ENCODE results near the gene OOSP3. TPM values are rescaled to one million over a fixed set of nuclear protein-coding genes. Genes with fewer than 3 reads are reported as not detected.

The OOSP3 gene
- not detected for polyA plus RNA-seq (2012; ENCODE audit: insufficient read length, low read depth)

DNA sequence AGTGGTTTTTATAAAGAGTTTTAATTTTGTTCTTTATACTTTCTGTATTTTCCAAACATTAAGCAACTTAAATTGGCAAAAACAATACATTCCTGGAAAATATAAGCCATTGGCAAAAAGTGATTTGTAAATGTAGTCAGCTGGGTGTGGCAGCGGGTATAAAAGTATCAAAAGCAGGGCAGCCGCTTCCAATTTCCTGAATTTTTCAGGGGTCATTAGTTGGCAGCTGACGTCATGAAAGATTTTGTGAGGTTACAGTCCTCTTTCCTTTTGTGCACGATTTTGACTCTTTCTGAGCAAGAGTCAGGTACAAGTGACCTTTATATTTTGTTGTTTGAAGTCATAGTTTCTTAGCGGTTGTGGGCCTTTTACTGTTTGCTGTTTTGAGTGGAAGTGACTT, at the start of gene OOSP3:
Gene OOSP3, plus strand, starts transcription at position 208 of the 400 bp plus-strand sequence. Its CDS starts 27 bp downstream, at position 235.
- TF ChIP-seq FOXP2 (optimal IDR thresholded peaks at IDR 0.05; ENCODE audit: borderline replicate concordance, extremely low read depth, extremely low read length, insufficient read depth) (no peak), SIN3A (IDR thresholded peaks at IDR 0.05; ENCODE audit: borderline replicate concordance, insufficient read depth, low read length) (no peak), POLR2AphosphoS5 (IDR thresholded peaks at IDR 0.05; ENCODE audit: low read depth, low read length) (no peak), TAF1 (IDR thresholded peaks at IDR 0.05; ENCODE audit: borderline replicate concordance, insufficient read depth, low read length) (no peak), REST (IDR thresholded peaks at IDR 0.05; ENCODE audit: insufficient read depth in 1 of 2, low read depth in 2 of 2, low read length in 2 of 2) (no peak)

- TF ChIP-seq SIN3A (IDR thresholded peaks at IDR 0.05; ENCODE audit: borderline replicate concordance, insufficient read depth, low read length) (no peak), POLR2AphosphoS5 (IDR thresholded peaks at IDR 0.05; ENCODE audit: low read depth, low read length) (no peak)
Observed at GRCh38 chr11:59829358-59829757, 49.2 kb upstream of the OOSP3 start.

- TF ChIP-seq POLR2AphosphoS5 (IDR thresholded peaks at IDR 0.05; ENCODE audit: low read depth, low read length) (no peak), SIN3A (IDR thresholded peaks at IDR 0.05; ENCODE audit: borderline replicate concordance, insufficient read depth, low read length) (no peak), TAF1 (IDR thresholded peaks at IDR 0.05; ENCODE audit: borderline replicate concordance, insufficient read depth, low read length) (no peak), FOXP2 (optimal IDR thresholded peaks at IDR 0.05; ENCODE audit: borderline replicate concordance, extremely low read depth, extremely low read length, insufficient read depth) (no peak), REST (IDR thresholded peaks at IDR 0.05; ENCODE audit: insufficient read depth in 1 of 2, low read depth in 2 of 2, low read length in 2 of 2) (no peak)
Observed at GRCh38 chr11:59833602-59834001, 45.0 kb upstream of the OOSP3 start.

GRCh38 chr11:59839615-59840014, 39.0 kb upstream of the OOSP3 start:
- no peak for TF ChIP-seq TAF1 (IDR thresholded peaks at IDR 0.05; ENCODE audit: borderline replicate concordance, insufficient read depth, low read length)
- TF ChIP-seq POLR2AphosphoS5 (IDR thresholded peaks at IDR 0.05; ENCODE audit: low read depth, low read length): no peak
- TF ChIP-seq FOXP2 (optimal IDR thresholded peaks at IDR 0.05; ENCODE audit: borderline replicate concordance, extremely low read depth, extremely low read length, insufficient read depth): no peak
- no peak for TF ChIP-seq REST (IDR thresholded peaks at IDR 0.05; ENCODE audit: insufficient read depth in 1 of 2, low read depth in 2 of 2, low read length in 2 of 2)
- TF ChIP-seq SIN3A (IDR thresholded peaks at IDR 0.05; ENCODE audit: borderline replicate concordance, insufficient read depth, low read length): no peak

DNA sequence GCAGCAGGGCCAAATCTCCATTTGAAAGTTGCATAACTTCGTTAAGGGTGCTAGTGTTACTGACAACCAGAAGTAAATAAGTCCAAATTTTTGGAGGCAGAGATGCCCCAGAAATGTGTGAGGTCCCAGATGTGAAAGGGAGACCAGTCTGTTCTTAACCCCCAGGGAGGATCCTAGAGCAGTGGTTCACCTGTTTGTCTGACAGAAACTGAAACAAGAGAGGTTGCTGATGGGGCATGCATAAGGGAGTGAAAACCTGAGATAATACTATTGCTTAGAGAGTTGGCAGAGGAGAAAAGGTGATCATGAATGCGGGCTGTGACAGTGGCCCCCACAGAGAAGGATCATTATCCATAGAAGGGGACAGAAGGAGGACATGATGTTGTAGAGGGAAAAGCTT, 37.1 kb upstream of the OOSP3 start:
- TF ChIP-seq POLR2AphosphoS5 (IDR thresholded peaks at IDR 0.05; ENCODE audit: low read depth, low read length) (no peak), REST (IDR thresholded peaks at IDR 0.05; ENCODE audit: insufficient read depth in 1 of 2, low read depth in 2 of 2, low read length in 2 of 2) (no peak), TAF1 (IDR thresholded peaks at IDR 0.05; ENCODE audit: borderline replicate concordance, insufficient read depth, low read length) (no peak), SIN3A (IDR thresholded peaks at IDR 0.05; ENCODE audit: borderline replicate concordance, insufficient read depth, low read length) (no peak), FOXP2 (optimal IDR thresholded peaks at IDR 0.05; ENCODE audit: borderline replicate concordance, extremely low read depth, extremely low read length, insufficient read depth) (no peak)
